Dendritic cell treated with granulocyte-macrophage colony-stimulating factor and Interleukin-4, amounts not matched to agents 40 ng/mL and 50 ng/mL, for 4 days (primary cell): ENCODE measurements around the gene OVCH1.

Source experiments
- H3K27ac Mint-ChIP-seq: one replicate; pipeline ENCODE4 v1.8.0; 2022; ENCODE audit warnings: mild to moderate bottlenecking, mixed read lengths
- H3K27me3 Mint-ChIP-seq: one replicate; pipeline ENCODE4 v1.8.0; 2022; ENCODE audit warnings: mild to moderate bottlenecking, mixed read lengths
- H3K36me3 Mint-ChIP-seq: one replicate; pipeline ENCODE4 v1.8.0; 2022; ENCODE audit warnings: low read depth, mixed read lengths
- H3K4me1 Mint-ChIP-seq: one replicate; pipeline ENCODE4 v1.8.0; 2022; ENCODE audit warnings: low read depth, mixed read lengths
- H3K4me3 Mint-ChIP-seq: one replicate; pipeline ENCODE4 v1.8.0; 2022; ENCODE audit warnings: mild to moderate bottlenecking, moderate library complexity, mixed read lengths
- H3K9me3 Mint-ChIP-seq: one replicate; pipeline ENCODE4 v1.8.0; 2022; ENCODE audit warnings: mixed read lengths
- intact Hi-C: fragments of 100-400 bp; cut with micrococcal nuclease; formaldehyde crosslinking; loops from one replicate; pipeline ENCODE4 v1.15.0; 2022

OVCH1 gene

DNA sequence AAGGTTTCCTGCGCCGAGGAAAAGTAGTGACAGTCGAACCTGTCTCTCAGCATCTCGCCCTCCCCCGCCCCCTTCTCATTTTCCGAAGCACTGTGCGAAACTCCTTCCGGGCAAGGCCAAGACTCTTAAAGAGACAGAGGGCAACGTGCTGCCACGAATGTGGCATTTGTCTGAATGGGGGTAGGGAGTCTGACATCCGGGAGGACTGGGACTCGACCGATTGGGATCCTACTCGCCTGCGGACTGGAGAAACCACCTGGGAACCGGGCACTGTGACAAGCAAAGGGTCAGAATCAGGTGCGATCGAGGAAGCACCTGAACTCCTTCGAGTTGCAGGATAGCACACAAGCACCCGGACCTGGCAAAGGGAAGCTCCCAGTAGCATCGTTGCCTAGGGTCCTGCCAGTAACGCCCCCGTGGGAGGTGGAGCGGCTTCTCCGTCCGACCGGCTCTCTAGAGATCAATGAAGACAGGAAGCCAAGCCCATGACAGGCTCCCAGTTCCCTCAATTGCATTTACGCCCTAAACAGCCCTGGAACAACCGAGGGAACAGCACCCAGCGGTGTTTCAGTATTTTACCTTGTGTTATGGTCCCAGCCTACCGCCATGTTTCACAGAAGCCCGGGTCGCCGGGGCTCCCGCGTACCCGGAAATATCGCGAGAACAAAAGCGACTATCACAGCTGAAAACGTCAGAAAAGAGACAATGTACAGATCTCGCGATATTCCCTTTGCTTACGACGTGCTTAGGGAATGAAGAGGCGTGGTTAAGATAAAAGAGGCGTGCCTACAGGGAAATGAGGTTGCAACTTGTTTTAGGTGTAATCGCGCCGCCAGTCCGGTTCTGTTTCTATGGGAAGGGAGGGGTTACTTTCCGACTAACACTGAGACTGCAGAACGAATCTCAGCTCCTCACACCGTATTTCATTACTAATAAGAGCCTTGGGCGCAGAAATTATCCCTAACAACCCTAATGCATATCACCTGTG, 116.7 kb downstream of the OVCH1 start, which contains the start of gene ERGIC2:
TSS of gene ERGIC2 (minus strand) at position 637 of the 988 bp plus-strand sequence. CDS start 9,539 bp downstream, outside the sequence.
- Mint-ChIP-seq H3K27ac (peak within 1 kb of the TSS; percentile 87), H3K4me1 (peaks cover 13% of the 10 kb centered on the region)
- intact Hi-C loops = loop anchor here (5.0 kb wide), 1 partner anchor 1316 kb away; the partner anchor contains the start of gene IPO8

More for the DNA sequence above, 116.7 kb downstream of the OVCH1 start, which contains the start of gene ERGIC2:
- Mint-ChIP-seq H3K27me3 (peaks cover 7% of the 10 kb centered on the region), H3K36me3 (peaks cover 13% of the 10 kb centered on the region), H3K9me3 (no peaks in the 10 kb centered on the region), H3K4me3 (peak within 1 kb of the TSS; percentile 86)
